HG02763 (cell line): ENCODE measurements around the gene NOP16.

Experiments used
- ATAC-seq: cut with Tn5 transposase; IDR thresholded peaks from one replicate; pipeline ENCODE4 v1.9.1; 2021; ENCODE audit warnings: mild to moderate bottlenecking, moderate library complexity; ENCODE audit not compliant: unreplicated experiment

The NOP16 gene

DNA sequence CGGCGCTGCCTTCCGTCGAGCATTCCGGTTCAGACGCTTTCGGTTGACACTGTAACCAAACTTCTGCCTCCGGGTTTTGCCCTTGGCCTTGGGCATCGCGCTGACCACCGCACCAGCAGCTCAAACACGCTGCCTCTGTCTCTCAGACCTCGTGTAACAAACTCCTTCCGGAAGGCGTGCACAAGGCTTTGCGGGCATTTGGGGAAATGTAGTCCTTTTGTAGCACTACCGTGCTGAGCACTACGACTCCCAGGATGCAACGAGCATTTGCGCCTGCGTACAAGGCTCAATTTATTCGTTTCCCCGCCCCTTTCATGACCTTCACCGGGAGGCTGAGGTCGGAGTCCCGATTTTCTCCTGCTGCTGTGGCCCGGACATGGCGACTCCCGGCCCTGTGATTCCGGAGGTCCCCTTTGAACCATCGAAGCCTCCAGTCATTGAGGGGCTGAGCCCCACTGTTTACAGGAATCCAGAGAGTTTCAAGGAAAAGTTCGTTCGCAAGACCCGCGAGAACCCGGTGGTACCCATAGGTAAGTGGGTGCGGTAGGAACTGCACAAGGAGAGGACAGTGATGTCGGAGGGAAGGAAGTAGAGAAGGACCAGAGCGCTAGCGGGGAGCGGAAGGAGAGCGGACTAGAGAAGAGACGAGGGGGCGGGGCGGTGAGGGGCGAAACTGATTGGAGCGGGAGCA is at the start of gene NOP16, which contains the start of gene HIGD2A:
TSS of gene NOP16 (minus strand) at position 155 of the 691 bp plus-strand sequence. CDS start at position 96, 59 bp downstream.
TSS of gene HIGD2A (plus strand) at position 308 of the 691 bp plus-strand sequence. CDS start at position 377, 69 bp downstream.
- peak; percentile 83 for ATAC-seq

GRCh38 chr5:176436656-176437055 is 48.3 kb upstream of the NOP16 start:
- ATAC-seq, result no peak

GRCh38 chr5:176432707-176433106 is 44.3 kb upstream of the NOP16 start:
- no peak for ATAC-seq

DNA sequence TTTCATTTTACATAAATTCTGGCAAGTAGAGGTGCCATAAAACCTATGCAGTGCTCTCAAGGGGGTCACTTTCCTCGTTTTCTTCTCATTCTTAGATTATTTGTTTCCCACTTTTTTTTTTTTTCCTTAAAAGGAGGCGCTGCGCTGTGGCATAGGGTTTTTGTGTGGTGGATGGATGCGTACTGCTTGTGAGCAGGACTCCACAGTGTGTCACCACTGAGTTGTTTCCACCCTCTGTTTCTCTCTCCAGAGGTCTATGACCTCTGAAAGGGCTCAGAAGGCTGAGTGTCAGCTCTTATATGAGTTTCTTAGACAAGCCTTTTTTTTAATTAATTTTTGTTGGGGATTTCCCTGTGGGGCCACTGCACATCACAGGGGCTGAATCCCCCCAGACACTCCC is 41.6 kb upstream of the NOP16 start:
- ATAC-seq, result no peak

DNA sequence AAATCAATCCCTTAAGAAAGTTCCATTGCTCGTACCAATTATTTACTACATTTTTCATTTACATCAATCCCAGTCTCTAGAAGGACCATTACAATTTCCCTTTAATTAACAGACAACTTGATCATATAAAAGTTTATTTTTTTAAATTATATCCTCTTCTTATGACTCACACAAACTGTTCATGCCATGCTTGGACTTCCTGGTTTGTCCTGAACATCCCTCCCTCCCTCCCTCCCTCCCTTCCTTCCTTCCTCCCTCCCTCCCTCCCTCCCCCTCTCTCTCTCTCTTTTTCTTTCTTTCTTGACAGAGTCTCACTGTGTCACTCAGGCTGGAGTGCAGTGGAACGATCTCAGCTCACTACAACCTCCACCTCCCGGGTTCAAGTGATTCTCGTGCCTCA is 39.6 kb upstream of the NOP16 start:
- ATAC-seq, result no peak

DNA sequence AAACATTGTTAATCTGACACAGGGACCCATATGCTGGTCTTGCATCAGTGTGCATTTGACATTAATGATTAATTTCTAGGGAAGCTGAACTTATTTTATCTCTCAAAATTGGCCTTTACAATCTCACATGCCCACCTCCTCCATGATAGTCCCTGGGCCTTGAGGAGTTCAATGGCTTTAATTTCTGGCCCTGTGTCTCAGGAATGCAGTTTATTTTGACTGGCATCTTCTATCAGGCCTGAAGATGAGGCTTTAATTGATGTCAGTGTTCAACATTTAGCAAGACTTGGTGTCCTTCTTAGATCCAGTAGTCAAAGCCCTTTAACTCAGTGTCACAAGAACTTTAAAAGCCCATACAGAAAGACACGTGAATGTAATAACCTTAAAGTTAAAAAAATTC is 38.5 kb upstream of the NOP16 start:
- no peak for ATAC-seq

DNA sequence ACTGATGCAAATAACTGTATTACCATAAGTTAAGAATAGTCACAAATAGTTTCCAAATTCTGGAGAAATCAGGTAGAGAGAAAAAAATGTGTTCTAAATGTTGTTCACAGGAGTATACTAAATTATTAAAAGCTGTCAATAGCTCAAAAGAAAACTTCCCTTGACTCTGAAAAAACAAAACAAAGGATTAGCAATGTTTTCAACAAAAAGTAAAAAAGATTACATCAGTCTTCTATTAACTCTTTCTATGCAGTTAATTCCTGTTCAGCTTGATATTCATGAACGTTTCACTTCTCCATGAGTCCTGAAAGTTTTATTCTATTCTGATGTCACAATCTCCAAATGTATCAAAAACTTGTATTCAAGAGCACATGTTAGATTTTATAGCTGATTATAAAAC is 37.4 kb upstream of the NOP16 start:
- no peak for ATAC-seq

- ATAC-seq, result no peak
Measured at GRCh38 chr5:176425138-176425537, 36.7 kb upstream of the NOP16 start.

GRCh38 chr5:176424181-176424580 is 35.8 kb upstream of the NOP16 start:
- ATAC-seq, result no peak

- ATAC-seq, result no peak
Measured at GRCh38 chr5:176420972-176421544, 32.7 kb upstream of the NOP16 start.

GRCh38 chr5:176420086-176420485 is 31.7 kb upstream of the NOP16 start:
- ATAC-seq, result no peak

GRCh38 chr5:176418251-176418650 is 29.9 kb upstream of the NOP16 start:
- no peak for ATAC-seq

- no peak for ATAC-seq
Measured at GRCh38 chr5:176416965-176417364, 28.6 kb upstream of the NOP16 start.

DNA sequence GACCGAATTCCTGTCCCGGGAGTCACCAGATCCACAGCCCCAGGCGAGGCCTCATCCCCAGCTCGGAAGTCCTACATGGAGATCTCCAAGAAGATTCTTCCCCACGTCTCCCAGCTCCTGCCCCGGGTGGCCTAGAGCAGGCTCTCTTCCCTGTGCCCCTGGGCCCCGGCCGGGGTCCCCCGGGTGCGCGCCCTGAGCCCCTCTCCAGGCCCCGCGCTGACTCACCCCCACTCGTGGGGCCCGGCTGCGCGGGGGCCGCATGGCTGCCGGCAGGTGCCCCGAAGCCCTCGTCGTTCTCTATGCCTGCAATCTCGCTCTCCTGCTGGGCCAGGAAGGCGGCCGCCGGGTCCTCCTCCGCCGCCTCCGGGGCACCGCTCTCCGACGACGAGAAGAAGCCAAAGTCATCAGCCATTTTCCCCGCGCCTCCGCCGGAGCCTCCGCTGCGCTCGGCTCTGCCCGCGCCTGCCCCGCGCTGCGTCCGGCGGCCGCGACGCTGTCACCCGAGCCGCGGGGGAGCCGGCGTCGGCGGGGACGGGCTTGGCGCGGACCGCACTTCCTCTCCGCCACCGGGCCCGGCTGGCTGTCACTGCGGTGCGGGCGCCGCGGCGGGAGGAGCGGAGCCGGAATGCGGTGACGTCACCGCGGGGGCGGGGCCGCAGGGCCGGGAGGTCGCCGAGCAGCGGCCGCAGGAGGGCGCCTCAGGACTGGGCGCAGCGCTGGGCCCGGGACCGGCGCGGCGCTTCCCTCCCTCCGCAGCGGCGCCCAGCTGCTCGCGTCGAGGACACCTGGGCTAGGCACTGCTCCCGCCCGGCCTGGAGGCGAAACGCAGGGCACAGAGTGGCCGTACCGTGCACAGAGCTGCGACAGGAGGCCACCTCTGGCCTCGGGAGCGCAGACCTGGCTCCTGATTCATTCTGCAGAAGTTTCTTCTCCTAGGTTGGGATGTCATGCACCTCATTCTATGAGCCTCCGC is 27.8 kb upstream of the NOP16 start, which contains the start of gene CLTB:
TSS of gene CLTB (minus strand) at position 588 of the 973 bp plus-strand sequence. CDS start at position 412, 176 bp downstream.
- peak; percentile 93 for ATAC-seq

DNA sequence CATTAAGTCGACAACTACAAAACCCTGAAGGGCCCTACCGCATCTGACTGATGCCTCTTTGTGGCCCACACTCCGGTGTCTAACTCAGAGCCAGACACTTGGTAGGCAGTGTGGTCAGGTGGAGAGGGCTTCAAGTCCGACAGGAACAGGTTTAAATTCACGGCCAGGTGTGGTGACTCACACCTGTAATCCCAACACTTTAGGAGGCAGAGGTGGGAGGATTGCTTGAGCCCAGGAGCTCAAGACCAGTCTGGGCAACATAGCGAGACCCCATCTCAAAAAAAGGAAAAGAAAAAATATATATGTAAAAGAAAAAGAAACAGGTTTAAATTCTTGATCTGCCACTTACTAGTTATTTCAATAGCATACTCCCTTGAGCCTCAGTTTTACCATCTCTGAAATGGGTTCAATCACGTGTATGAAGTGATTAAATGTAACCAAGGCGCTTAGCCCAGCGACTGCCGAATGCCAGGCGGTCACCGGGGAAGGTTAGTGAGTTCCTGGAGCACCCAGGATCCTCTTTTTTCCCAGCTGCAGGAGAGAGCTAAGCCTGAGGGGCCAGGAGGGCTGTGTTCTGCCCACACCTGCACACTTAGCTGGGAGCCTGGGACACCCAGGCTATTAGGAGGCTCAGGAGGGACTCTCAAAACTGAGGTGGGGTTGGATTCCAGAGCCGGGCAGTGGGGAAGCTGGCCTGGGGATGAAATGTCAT is 27.0 kb upstream of the NOP16 start:
- no peak for ATAC-seq

GRCh38 chr5:176414704-176415103 is 26.3 kb upstream of the NOP16 start:
- no peak for ATAC-seq

DNA sequence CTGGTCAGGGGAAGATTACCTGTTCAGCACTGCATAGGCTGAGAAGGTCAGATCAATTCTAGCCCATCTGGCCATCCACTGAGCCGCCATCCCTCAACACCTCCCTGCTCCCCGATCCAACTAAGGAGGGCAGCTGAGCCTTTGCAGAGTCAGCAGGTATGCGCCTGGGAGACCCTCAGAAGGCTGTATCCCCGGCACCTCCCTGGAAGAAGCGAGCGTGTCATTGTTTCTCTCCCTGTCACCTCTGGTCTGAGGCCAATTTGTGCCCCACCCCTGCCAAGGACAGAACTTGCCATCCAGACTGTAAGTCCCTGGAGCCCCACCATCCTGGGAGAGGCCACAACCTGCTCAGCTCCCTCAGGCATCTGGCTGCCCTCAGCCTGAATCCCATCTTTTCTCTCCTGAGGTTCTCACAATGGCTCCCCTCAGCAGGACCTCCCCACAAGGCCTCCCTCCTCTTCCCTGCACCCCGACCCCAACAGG is 25.4 kb upstream of the NOP16 start:
- no peak for ATAC-seq

DNA sequence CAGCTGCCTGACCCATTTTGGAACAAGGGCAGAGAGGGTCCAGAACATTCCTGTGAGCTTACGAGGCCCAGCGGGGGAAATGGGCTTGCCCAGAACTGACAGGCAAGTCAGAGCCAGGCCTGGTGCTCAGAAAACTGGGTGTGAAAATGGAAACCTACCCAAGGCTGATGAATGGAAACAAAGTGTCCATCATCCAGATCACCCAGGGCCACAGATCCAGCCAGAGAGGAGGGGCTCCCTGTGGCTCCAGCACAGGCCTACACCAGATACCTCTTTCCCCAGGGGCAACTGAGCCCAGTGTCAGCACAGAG is 24.8 kb upstream of the NOP16 start:
- no peak for ATAC-seq

DNA sequence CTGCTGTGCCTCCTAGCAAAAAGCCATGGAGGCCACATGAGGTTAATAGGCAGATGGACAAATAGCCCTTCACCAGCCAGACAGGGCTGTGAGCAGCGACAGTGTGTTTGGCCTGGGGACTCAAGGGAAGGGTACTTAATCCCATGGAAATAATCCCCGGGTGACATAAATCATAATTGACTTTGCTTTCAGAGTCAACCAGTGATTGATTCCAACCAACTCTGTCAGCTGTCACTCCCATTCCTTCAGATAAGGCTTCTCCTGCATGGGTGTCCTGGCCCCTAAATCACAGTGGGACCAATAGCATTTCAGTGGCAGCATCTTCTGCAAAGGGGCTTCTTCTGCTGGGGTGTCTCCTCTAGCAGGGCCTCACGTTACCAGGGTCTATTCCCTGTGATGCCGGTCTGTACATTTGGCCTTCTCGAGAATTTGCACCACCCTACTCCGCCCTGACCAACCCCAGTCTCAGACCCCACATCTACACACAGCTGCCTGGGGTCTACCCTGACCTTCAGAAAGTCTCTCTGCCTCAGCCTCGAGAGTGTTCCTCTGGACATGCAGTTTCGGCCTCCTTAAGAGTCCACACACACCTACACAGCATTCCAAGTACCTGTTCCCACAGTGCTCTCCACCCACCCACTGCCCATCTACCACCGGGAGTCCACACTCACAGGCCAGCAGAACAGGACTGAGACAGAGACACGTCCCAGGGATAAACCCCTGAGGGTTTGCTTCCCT is 24.3 kb upstream of the NOP16 start:
- ATAC-seq, result no peak
